Upper lobe of left lung (tissue), 6 donors: ENCODE results near the gene KIF20A. TPM values are rescaled to one million over a fixed set of nuclear protein-coding genes. Genes with fewer than 3 reads are reported as not detected.
A peak's percentile ranks its signal among the peaks of the same experiment; 100 is the strongest.

Experiments
- ATAC-seq, 2 donors: fragments of 200-7000 bp; cut with Tn5 transposase; one replicate each; pipeline ENCODE4 v1.9.1; 2022; ENCODE audit warnings: mild to moderate bottlenecking in 2 of 2, moderate library complexity in 2 of 2; ENCODE audit not compliant: low FRiP score in 2 of 2
- DNase-seq, 2 donors: peaks; one replicate each; pipeline ENCODE4 v3.0.0-alpha.2; 2019 to 2020
- H3K27ac ChIP-seq, 4 donors: fragments of 200-600 bp; sonication (generic); one replicate each; pipeline ENCODE4 v1.5.1; 2016 to 2019
- H3K27me3 ChIP-seq, 4 donors: fragments of 200-600 bp; sonication (generic); one replicate each; pipeline ENCODE4 v1.5.1; 2017 to 2019
- H3K36me3 ChIP-seq, 4 donors: fragments of 200-600 bp; sonication (generic); one replicate each; pipeline ENCODE4 v1.5.1; 2016 to 2019
- H3K4me1 ChIP-seq, 4 donors: fragments of 200-600 bp; sonication (generic); one replicate each; pipeline ENCODE4 v1.5.1; 2018 to 2019
- H3K4me3 ChIP-seq, 4 donors: fragments of 200-600 bp; sonication (generic); one replicate each; pipeline ENCODE4 v1.5.1; 2017 to 2019; ENCODE audit warnings: mild to moderate bottlenecking in 2 of 4, moderate library complexity in 1 of 4
- H3K9me3 ChIP-seq, 4 donors: fragments of 200-600 bp; sonication (generic); one replicate each; pipeline ENCODE4 v1.5.1; 2018 to 2019
- EP300 ChIP-seq, 4 donors: sonication (generic); formaldehyde crosslinking; IDR thresholded peaks; one replicate each; pipeline ENCODE4 v1.5.1; 2017; ENCODE audit warnings: antibody characterized with exemption in 4 of 4, control low read depth in 2 of 4
- POLR2A ChIP-seq, 4 donors: fragments of 450-650 bp; IDR thresholded peaks; one replicate each; pipeline ENCODE4 v1.5.1; 2016 to 2017; ENCODE audit warnings: antibody characterized with exemption in 4 of 4, mild to moderate bottlenecking in 2 of 4
- POLR2AphosphoS5 ChIP-seq, 2 donors: sonication (generic); formaldehyde crosslinking; IDR thresholded peaks; one replicate each; pipeline ENCODE4 v1.5.1; 2017; ENCODE audit warnings: antibody characterized with exemption in 2 of 2
- WGBS, 2 donors: methylation state at CpG; one replicate each; pipeline ENCODE4 v1.1.5; 2017 to 2018; 5-methylcytosine and 5-hydroxymethylcytosine counted together
- total RNA-seq, 6 donors: library from RNA; depleted of rRNA in 4 of 6; stranded (reverse); fragments of >200 nt in 4 of 6; gene quantifications; one replicate each; pipeline versions ENCODE4 v1.1.0 to v1.2.1, GENCODE V29; 2016 to 2021
- TF ChIP-seq, protein P1 (sequence below), 6 experiments: fragments of 450-650 bp in 4 of 6; fragments of 200-600 bp in 2 of 6; sonication (generic) in 2 of 6; IDR thresholded peaks; one replicate each; pipeline ENCODE4 v1.5.1; 2016 to 2019; ENCODE audit warnings: antibody characterized with exemption in 6 of 6
- donor health status: DM: no; HTN: no; CAD: no; lungs with moderate emphysema.
- donor health status: DM: no; HTN: yes; CAD: no; lungs with severe emphysema.

KIF20A gene
- total RNA-seq, 6 donors from 2014 or later: 1.0 to 3.0 (median 1.8) TPM

DNA sequence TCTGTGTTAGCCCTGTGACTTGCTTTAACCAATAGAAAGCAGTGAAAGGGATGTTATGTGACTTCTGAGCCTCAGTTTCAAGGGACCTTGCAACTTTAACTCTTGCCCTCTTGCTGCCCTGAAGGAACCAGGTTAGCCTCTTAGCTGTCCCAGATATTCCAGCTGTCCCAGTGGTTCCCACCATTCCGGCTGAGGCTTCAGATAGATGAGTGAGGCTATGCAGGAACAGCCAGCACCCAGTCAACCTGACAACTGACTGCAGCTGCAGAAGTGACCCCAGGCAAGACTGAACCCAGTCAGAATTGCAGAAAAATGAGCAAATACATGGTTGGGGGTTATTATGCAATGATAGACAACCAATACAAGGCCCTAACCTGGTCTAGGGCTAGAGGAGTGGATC lies 44.6 kb downstream of the KIF20A start:
- H3K9me3 ChIP-seq: no peaks in the 10 kb centered on the region
- H3K36me3 ChIP-seq: no peaks in the 10 kb centered on the region
- peaks cover 0 to 6% (median 2%) of the 10 kb centered on the region in 4 donors for H3K4me1 ChIP-seq
- no peak overlapping the region for H3K27ac ChIP-seq
- no peaks in the 10 kb centered on the region for H3K27me3 ChIP-seq
- no peak for DNase-seq
- TF ChIP-seq, protein P1, sequence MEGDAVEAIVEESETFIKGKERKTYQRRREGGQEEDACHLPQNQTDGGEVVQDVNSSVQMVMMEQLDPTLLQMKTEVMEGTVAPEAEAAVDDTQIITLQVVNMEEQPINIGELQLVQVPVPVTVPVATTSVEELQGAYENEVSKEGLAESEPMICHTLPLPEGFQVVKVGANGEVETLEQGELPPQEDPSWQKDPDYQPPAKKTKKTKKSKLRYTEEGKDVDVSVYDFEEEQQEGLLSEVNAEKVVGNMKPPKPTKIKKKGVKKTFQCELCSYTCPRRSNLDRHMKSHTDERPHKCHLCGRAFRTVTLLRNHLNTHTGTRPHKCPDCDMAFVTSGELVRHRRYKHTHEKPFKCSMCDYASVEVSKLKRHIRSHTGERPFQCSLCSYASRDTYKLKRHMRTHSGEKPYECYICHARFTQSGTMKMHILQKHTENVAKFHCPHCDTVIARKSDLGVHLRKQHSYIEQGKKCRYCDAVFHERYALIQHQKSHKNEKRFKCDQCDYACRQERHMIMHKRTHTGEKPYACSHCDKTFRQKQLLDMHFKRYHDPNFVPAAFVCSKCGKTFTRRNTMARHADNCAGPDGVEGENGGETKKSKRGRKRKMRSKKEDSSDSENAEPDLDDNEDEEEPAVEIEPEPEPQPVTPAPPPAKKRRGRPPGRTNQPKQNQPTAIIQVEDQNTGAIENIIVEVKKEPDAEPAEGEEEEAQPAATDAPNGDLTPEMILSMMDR (IDR thresholded peaks at IDR 0.05): no peak
- TF ChIP-seq POLR2A (IDR thresholded peaks at IDR 0.05) (no peak), POLR2AphosphoS5 (IDR thresholded peaks at IDR 0.05) (no peak), EP300 (IDR thresholded peaks at IDR 0.05) (no peak)
- H3K4me3 ChIP-seq: no peak overlapping the region
- no peak for ATAC-seq
- WGBS, 2 donors: 89 to 100% methylated on average over 1 of the region's 1 CpG

DNA sequence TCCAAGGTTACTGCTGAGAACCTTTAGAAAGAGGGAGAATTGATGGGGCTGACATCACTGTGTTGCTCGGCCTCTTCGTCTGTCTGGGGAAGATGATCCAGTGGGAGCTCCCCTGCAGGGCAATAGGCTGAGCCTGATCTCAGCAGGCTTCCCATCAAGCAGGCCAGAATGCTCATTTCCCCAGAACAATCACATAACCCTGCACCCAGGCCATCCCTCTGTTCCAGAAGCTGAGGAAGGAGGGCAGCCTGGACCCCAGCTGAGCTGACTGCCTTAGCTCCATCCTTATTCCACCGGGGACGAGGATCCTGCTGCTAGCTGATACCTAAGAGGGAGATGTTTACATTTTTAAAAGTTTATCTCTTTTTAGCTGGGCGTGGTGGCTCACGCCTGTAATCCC lies 45.8 kb downstream of the KIF20A start:
- no peak overlapping the region for H3K27ac ChIP-seq
- H3K9me3 ChIP-seq: no peaks in the 10 kb centered on the region
- DNase-seq: no peak
- no peaks in the 10 kb centered on the region for H3K27me3 ChIP-seq
- H3K36me3 ChIP-seq: no peaks in the 10 kb centered on the region
- TF ChIP-seq EP300 (IDR thresholded peaks at IDR 0.05) (no peak), POLR2A (IDR thresholded peaks at IDR 0.05) (no peak)
- peaks cover 0 to 6% (median 2%) of the 10 kb centered on the region in 4 donors for H3K4me1 ChIP-seq
- no peak overlapping the region for H3K4me3 ChIP-seq
- no peak for ATAC-seq
- 76 to 89% methylated on average over 4 to 6 of the region's 6 CpGs for WGBS, 2 donors

DNA sequence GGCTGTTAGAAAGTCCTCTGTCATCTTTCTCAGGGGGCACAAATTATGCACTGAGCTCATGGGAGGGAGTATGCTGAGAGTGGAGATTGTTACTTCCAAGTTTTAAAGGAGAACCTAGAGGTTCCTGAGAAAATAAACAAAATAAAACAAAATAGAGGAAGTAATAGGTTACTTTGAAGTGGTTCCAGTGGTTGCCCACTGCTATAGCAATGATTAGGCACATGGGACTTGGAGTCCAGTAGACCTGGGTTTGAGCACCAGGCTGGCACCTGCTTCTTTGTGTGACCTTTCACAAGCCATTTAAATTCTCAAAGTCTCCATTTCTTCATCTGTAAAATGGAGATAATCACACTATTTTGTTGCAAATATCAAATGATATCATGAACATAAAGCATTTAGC lies 48.0 kb downstream of the KIF20A start:
- TF ChIP-seq POLR2AphosphoS5 (IDR thresholded peaks at IDR 0.05) (no peak), POLR2A (IDR thresholded peaks at IDR 0.05) (no peak), EP300 (IDR thresholded peaks at IDR 0.05) (no peak)
- TF ChIP-seq, protein P1 (IDR thresholded peaks at IDR 0.05): no peak
- peaks cover 0 to 6% (median 2%) of the 10 kb centered on the region in 4 donors for H3K4me1 ChIP-seq
- ATAC-seq (no peak), DNase-seq (no peak)
- no peak overlapping the region for H3K4me3 ChIP-seq
- no peaks in the 10 kb centered on the region for H3K36me3 ChIP-seq
- H3K27me3 ChIP-seq: no peaks in the 10 kb centered on the region
- H3K27ac ChIP-seq: no peak overlapping the region
- H3K9me3 ChIP-seq: no peaks in the 10 kb centered on the region

DNA sequence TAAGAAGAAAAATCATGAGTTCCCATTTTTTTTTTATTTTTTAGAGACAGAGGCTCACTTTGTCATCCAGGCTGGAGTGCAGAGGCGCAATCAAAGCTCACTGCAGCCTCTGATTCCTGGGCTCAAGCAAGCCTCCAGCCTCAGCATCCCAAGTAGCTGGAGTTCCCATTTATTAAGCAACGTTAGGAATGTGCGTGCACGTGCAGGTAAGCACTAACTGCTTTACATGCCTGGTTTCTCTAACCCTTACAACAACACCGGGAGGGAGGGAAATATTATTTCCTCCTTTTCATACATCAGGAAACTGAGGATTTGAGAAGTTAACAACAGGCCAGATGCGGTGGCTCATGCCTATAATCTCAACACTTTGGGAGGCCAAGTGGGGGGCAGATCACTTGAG lies 50.5 kb downstream of the KIF20A start:
- Histone ChIP-seq H3K4me3 (no peak overlapping the region), H3K36me3 (no peaks in the 10 kb centered on the region), H3K4me1 (no peaks in the 10 kb centered on the region), H3K9me3 (no peaks in the 10 kb centered on the region), H3K27me3 (no peaks in the 10 kb centered on the region), H3K27ac (no peak overlapping the region)
- DNase-seq (no peak), ATAC-seq (no peak)
- TF ChIP-seq, protein P1 (IDR thresholded peaks at IDR 0.05): no peak
- TF ChIP-seq EP300 (IDR thresholded peaks at IDR 0.05) (no peak), POLR2AphosphoS5 (IDR thresholded peaks at IDR 0.05) (no peak), POLR2A (IDR thresholded peaks at IDR 0.05) (no peak)
- WGBS, 2 donors: 57 to 60% methylated on average over 6 of the region's 6 CpGs

DNA sequence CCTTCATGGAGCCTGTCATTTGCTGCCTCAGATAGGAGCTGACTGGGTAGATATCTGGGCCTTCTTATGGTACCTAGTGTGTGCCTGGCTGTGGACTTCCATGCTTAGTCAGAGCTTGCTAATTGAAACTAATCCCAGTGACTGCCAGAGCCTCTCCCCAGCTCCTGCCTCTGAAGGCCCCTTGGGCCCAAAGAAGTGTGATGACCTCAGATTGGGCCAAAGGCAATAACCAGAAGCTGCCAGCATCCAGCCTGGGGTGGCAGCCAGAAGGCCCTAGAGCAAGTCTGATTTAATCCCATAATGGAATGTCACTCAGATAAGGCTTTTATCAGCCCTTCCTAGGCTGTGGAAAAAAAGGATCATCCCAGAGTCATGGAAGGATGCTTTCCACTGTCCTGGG lies 51.3 kb downstream of the KIF20A start:
- no peak for TF ChIP-seq EP300 (IDR thresholded peaks at IDR 0.05)
- no peak for TF ChIP-seq POLR2A (IDR thresholded peaks at IDR 0.05)
- no peak for TF ChIP-seq POLR2AphosphoS5 (IDR thresholded peaks at IDR 0.05)
- Histone ChIP-seq H3K27me3 (no peaks in the 10 kb centered on the region), H3K36me3 (no peaks in the 10 kb centered on the region), H3K27ac (no peak overlapping the region), H3K4me3 (no peak overlapping the region), H3K4me1 (no peaks in the 10 kb centered on the region), H3K9me3 (no peaks in the 10 kb centered on the region)
- DNase-seq (no peak), ATAC-seq (peak in 1 of 2 donors; percentile 75)

DNA sequence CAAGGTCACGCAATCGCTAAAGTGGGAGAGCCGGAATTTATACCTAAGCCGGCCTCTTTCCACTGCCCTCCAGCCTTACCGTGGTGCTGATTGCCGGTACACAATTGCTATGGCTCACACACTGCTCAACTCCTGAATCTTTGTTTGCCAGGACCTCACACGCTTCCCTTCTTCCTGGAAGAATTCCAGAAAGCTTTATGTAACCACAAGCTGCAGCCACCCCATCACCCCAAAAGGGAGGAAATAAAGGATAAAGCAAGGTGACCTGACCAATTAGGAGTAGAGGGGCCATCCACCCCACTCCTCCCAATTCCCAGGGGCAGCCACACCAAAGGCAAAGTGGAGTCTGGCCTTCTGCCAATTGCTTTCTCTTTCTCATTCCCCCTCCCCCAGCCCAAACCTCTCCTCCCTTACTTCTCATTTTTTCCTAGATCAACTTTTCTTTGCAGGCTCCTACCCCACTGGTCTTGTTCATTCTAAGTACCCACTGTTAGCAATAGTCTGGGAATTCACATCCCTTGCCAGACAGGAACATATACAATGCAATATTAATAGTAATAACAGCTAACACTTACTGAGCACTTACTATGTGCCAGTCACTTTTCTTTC lies 52.2 kb downstream of the KIF20A start:
- no peaks in the 10 kb centered on the region for H3K27me3 ChIP-seq
- H3K4me1 ChIP-seq: no peaks in the 10 kb centered on the region
- WGBS, 2 donors: 48 to 68% methylated on average over 7 of the region's 7 CpGs
- no peak overlapping the region for H3K27ac ChIP-seq
- no peaks in the 10 kb centered on the region for H3K9me3 ChIP-seq
- ATAC-seq (peak in 1 of 2 donors; percentile 31), DNase-seq (no peak)
- H3K4me3 ChIP-seq: no peak overlapping the region
- TF ChIP-seq, protein P1 (IDR thresholded peaks at IDR 0.05): no peak
- TF ChIP-seq POLR2A (IDR thresholded peaks at IDR 0.05) (no peak), EP300 (IDR thresholded peaks at IDR 0.05) (no peak), POLR2AphosphoS5 (IDR thresholded peaks at IDR 0.05) (no peak)
- no peaks in the 10 kb centered on the region for H3K36me3 ChIP-seq
